ENCODE data around the gene CUEDC1.

The CUEDC1 gene

GRCh38 chr17:57957120-57957850 is 2.1 kb upstream of the CUEDC1 start:
- DNase-seq, result no peak

GRCh38 chr17:57956291-57957119 is 1.3 kb upstream of the CUEDC1 start:
- DNase-seq, result no peak

GRCh38 chr17:57954397-57955182 is 622 bp downstream of the CUEDC1 start:
- DNase-seq, result no peak

- no peak for DNase-seq
These were observed 1.4 kb downstream of the CUEDC1 start for GRCh38 chr17:57953705-57954396.

GRCh38 chr17:57953219-57953618 is 2.0 kb downstream of the CUEDC1 start:
- no peak for DNase-seq

GRCh38 chr17:57949649-57950048 is 5.6 kb downstream of the CUEDC1 start:
- peak; percentile 25 for DNase-seq

- DNase-seq, result no peak
These were observed 6.4 kb downstream of the CUEDC1 start for GRCh38 chr17:57948555-57949420.

GRCh38 chr17:57948169-57948554 is 7.0 kb downstream of the CUEDC1 start:
- no peak for DNase-seq

- no peak for DNase-seq
These were observed 7.8 kb downstream of the CUEDC1 start for GRCh38 chr17:57947369-57947768.

- peak; percentile 59 for DNase-seq
These were observed 8.3 kb downstream of the CUEDC1 start for GRCh38 chr17:57946798-57947358.

- DNase-seq, result no peak
These were observed 9.0 kb downstream of the CUEDC1 start for GRCh38 chr17:57945996-57946797.

- DNase-seq, result no peak
These were observed 10.3 kb downstream of the CUEDC1 start for GRCh38 chr17:57944908-57945307.

- no peak for DNase-seq
These were observed 11.6 kb downstream of the CUEDC1 start for GRCh38 chr17:57943645-57944044.

- no peak for DNase-seq
These were observed 12.1 kb downstream of the CUEDC1 start for GRCh38 chr17:57943140-57943539.

- DNase-seq, result no peak
These were observed 13.5 kb downstream of the CUEDC1 start for GRCh38 chr17:57941384-57942370.

GRCh38 chr17:57940653-57941329 is 14.4 kb downstream of the CUEDC1 start:
- DNase-seq, result peak; percentile 78

- no peak for DNase-seq
These were observed 15.0 kb downstream of the CUEDC1 start for GRCh38 chr17:57940231-57940630.

GRCh38 chr17:57939797-57940196 is 15.4 kb downstream of the CUEDC1 start:
- peak; percentile 96 for DNase-seq

- peak; percentile 87 for DNase-seq
These were observed 17.1 kb downstream of the CUEDC1 start for GRCh38 chr17:57938061-57938502.
